SK-N-MC (cell line): ENCODE measurements around the gene EFNA2.

ENCODE experiments used
- DNase-seq: peaks from one replicate; pipeline ENCODE4 v3.0.0-alpha.2; 2011; ENCODE audit warnings: low read depth, low spot score
- H3K27ac ChIP-seq: fragments of 200-600 bp; sonication (generic); 2 replicates; pipeline ENCODE4 v1.5.1; 2016; ENCODE audit warnings: mixed run types
- H3K36me3 ChIP-seq: fragments of 200-600 bp; sonication (generic); 2 replicates; pipeline ENCODE4 v1.6.1; 2017; ENCODE audit warnings: antibody characterized with exemption, low read length, mixed read lengths; ENCODE audit not compliant: insufficient read depth
- H3K4me3 ChIP-seq: fragments of 200-600 bp; sonication (generic); 2 replicates; pipeline ENCODE4 v1.5.1; 2016
- H3K9ac ChIP-seq: fragments of 200-600 bp; sonication (generic); 2 replicates; pipeline ENCODE4 v1.8.0; 2017; ENCODE audit warnings: mixed run types, mixed read lengths; ENCODE audit not compliant: insufficient read length
- H3K9me3 ChIP-seq: fragments of 200-600 bp; sonication (generic); 2 replicates; pipeline ENCODE4 v1.6.1; 2017; ENCODE audit warnings: low read depth, mild to moderate bottlenecking, antibody characterized with exemption, low read length, moderate library complexity, mixed read lengths
- EZH2 ChIP-seq: fragments of 200-600 bp; sonication (generic); IDR thresholded peaks from one replicate; pipeline ENCODE4 v1.6.1; 2017; ENCODE audit warnings: antibody characterized with exemption
- FOXP2 ChIP-seq: optimal IDR thresholded peaks from 2 replicates; pipeline ENCODE3; 2011; ENCODE audit warnings: mild to moderate bottlenecking, moderate library complexity; ENCODE audit not compliant: insufficient read depth; ENCODE audit errors: extremely low read length, control extremely low read depth
- POLR2AphosphoS5 ChIP-seq: IDR thresholded peaks from 2 replicates; pipeline ENCODE4 v1.6.1; 2012; ENCODE audit warnings: mild to moderate bottlenecking, low read depth, low read length, borderline replicate concordance

Gene EFNA2

DNA sequence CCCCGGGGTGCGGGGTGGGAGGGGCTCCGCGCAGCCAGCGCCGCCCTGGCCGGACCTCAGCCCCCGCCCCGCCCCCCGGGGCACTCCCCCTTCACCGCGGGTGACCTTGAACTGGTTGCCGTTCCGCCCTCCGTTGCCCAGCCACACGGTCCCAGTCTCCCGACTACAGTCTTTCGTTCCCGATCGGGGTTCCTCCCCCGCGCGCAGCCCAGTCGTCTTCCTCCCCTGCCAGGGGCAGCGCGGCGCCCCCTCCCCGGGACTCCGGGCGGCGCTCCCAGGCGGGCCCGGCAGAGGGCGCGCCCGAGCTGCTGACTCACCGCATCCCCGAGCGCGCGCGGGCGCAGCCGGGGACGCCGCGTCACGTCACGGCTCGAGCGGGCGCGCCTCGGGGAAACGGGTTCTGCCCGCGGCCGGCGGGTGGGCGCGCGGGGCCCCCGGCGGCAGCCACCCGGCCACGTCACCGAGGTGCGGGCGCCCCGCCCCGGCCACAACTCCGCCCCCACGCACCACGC is 36.8 kb upstream of the EFNA2 start:
- H3K9ac ChIP-seq: peak overlapping the region; percentile 87
- no peaks in the 10 kb centered on the region for H3K9me3 ChIP-seq
- TF ChIP-seq EZH2 (no peak), FOXP2 (no peak), POLR2AphosphoS5 (no peak)
- no peak for DNase-seq
- peak overlapping the region; percentile 92 for H3K4me3 ChIP-seq
- peak overlapping the region; percentile 95 for H3K27ac ChIP-seq
- H3K36me3 ChIP-seq: peaks cover 22% of the 10 kb centered on the region

DNA sequence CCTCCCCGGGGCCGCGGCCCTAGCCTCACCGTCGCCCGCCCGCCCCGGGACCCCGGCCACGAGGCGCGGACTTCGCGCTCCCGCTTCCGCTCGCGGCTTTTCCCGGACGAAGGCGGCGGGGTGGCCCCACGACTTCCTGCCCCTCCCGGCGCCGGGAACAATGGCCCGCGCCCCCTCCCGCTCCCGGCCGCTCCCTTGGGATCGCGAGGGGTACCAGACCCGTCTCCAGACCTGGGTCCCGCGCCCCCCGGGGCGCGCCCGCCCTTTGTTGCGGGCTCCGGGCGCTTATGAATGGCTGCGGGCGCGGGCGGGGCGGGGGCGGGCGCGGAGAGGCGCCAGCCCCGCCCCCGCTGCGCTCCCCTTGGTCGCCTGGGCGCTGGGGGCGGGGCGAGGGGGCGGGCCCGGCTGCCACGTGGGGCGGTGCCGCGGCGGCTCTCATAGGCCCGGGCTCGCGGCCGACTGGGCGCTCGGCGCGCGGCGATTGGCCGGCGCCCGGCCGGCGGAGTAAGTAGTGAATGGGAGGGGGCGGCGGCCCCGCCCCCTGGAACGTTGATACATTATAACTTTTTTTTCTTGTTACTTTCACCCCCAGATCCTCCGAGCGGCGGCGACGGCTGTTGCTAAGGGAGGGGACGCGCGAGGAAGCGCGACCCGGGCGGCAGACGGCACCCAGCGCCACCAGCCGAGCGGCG is 36.2 kb upstream of the EFNA2 start:
- Histone ChIP-seq H3K27ac (peak overlapping the region; percentile 95), H3K9me3 (no peaks in the 10 kb centered on the region), H3K4me3 (peak overlapping the region; percentile 87), H3K9ac (peak overlapping the region; percentile 87), H3K36me3 (peaks cover 28% of the 10 kb centered on the region)
- TF ChIP-seq FOXP2: no peak
- peak; percentile 96 for TF ChIP-seq POLR2AphosphoS5
- no peak for DNase-seq

DNA sequence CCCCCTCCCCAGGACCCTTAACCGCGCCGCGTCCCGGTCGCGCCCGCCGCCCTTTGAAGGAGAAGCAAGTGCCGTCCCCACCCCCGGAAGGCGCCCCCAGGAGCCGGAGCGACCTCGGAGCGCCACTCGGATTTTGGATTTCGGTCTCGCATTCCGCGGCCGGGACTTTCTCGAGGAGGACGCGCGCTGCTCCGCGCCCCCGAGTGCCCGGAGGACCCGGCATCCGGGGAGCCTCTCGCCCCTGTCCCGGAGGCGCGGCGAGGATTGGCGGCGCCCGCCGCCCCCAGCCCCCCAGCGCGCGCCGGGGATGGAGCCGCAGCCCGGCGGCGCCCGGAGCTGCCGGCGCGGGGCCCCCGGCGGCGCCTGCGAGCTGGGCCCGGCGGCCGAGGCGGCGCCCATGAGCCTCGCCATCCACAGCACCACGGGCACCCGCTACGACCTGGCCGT is 35.7 kb upstream of the EFNA2 start:
- peak overlapping the region; percentile 81 for H3K9ac ChIP-seq
- peak overlapping the region; percentile 87 for H3K4me3 ChIP-seq
- H3K27ac ChIP-seq: peak overlapping the region; percentile 62; the same call in 1 of the 2 replicates
- peaks cover 33% of the 10 kb centered on the region for H3K36me3 ChIP-seq
- no peak for DNase-seq
- no peaks in the 10 kb centered on the region for H3K9me3 ChIP-seq
- TF ChIP-seq POLR2AphosphoS5 (no peak), FOXP2 (no peak), EZH2 (no peak)

DNA sequence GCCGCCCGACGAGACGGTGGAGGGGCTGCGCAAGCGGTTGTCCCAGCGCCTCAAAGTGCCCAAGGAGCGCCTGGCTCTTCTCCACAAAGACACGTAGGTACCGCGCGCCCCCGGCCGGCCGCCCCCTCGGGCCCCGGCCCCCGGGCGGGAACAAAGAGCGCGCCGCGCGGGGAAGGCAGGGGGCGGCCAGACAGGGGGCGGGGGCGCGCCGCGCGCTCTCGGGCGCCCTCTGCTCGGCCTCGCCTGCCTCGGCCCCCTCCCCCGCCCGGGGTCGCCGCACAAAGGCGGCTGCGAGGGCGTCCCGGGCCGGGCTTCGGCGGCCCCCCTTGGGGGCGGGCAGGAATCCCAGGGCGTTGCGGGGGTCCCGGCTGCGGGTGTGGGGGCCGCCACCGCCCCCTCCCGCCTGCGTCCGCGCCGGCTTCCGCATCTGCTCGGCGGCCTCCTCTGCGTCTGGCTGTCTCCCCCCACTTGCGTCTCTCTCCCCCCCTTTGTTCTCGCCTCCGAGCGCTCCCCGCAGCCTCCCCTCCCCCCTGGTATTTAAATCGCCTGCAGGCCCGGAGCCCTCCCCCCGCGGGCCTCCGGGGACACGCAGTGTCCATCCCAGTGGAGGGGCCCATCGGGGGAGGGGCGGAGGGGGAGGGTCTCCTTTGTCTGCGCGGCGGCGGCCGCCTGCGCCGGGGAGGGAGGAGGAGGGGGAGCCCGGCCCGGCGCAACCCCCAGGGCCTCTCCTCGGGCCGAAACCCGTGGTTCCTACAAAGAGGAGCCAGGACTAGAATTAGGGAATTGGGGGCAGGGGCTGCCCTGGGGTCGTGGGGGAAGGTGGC is 35.0 kb upstream of the EFNA2 start:
- Histone ChIP-seq H3K36me3 (peaks cover 40% of the 10 kb centered on the region), H3K9me3 (no peaks in the 10 kb centered on the region), H3K4me3 (peak overlapping the region; percentile 87), H3K27ac (peak overlapping the region; percentile 88), H3K9ac (peak overlapping the region; percentile 81)
- TF ChIP-seq FOXP2 (no peak), POLR2AphosphoS5 (no peak), EZH2 (no peak)
- no peak for DNase-seq

DNA sequence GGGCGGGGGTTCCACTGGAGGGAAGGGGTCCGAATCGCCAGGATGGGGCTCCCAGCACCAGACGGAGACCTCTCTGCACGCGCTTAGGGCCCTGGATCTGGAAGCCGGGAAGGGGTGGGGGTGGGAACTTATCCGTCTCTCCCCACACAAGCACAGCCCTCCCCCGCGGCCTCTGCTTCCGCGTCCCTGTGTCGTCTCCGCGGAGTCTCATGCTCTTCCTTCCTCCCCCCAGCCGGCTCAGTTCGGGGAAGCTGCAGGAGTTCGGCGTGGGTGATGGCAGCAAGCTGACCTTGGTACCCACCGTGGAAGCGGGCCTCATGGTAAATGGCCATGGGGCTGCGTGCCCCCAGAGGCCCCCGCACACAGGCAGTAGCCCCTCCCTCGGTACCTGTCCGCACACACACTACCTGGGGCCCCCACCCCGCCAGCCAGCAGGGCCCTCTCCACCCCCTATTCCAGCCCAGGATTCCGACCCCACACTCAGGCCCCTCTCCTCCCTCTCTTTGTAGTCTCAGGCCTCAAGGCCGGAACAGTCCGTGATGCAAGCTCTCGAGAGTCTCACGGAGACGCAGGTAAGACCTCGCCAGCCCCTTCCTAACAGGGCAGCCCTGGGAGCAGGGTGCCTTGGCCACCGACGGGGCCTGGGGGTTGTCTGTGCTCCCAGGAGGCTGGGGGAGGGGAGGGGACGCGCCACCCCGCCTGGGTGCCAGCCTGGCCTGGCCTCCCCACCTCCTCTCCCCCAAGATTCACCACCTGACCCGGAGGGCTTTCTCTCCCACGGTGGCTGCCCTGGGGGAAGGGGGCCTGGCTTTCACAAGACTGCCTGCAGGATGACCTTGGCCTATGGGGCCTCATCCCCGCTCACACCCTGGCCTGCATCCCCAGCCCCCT is 34.1 kb upstream of the EFNA2 start:
- Histone ChIP-seq H3K36me3 (peaks cover 46% of the 10 kb centered on the region), H3K4me3 (peak overlapping the region; percentile 87), H3K27ac (peak overlapping the region; percentile 88), H3K9me3 (no peaks in the 10 kb centered on the region), H3K9ac (peak overlapping the region; percentile 81)
- DNase-seq: no peak
- TF ChIP-seq FOXP2 (no peak), EZH2 (no peak), POLR2AphosphoS5 (no peak)

DNA sequence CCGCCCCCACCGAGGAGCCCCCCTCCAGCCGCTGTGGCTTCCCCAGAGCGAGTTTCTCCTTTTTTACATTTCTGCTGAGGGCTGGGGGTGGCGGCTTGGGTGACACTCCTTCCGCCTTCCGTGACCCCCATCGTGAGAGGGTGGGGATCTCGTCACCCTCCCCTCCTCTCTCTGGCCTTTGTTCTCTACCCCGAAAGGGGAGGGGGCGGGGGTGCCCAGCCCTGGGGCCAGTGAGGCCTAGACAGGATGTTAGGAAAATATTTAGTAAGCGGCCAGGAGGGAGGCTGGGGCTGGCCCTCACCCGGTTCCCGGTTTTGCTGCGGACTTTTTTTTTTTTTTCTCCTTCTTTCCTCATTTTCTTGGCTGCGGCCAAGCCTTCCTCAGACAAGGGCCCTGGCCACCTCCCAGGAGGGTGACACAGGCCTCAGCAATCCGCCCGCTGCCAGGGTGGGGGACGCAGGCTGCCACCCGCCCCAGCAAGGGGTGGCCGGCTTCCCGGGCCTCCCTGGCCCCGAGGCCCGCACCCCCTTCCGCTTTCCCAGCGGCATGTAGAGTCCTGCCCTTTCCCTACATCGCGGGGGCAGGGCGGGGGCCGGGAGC is 33.4 kb upstream of the EFNA2 start:
- peak overlapping the region; percentile 81 for H3K9ac ChIP-seq
- H3K9me3 ChIP-seq: no peaks in the 10 kb centered on the region
- peaks cover 52% of the 10 kb centered on the region for H3K36me3 ChIP-seq
- no peak; the same call in 1 of the 2 replicates for TF ChIP-seq POLR2AphosphoS5
- no peak for TF ChIP-seq FOXP2
- no peak for TF ChIP-seq EZH2
- DNase-seq: no peak
- H3K27ac ChIP-seq: peak overlapping the region; percentile 88
- peak overlapping the region; percentile 87 for H3K4me3 ChIP-seq

DNA sequence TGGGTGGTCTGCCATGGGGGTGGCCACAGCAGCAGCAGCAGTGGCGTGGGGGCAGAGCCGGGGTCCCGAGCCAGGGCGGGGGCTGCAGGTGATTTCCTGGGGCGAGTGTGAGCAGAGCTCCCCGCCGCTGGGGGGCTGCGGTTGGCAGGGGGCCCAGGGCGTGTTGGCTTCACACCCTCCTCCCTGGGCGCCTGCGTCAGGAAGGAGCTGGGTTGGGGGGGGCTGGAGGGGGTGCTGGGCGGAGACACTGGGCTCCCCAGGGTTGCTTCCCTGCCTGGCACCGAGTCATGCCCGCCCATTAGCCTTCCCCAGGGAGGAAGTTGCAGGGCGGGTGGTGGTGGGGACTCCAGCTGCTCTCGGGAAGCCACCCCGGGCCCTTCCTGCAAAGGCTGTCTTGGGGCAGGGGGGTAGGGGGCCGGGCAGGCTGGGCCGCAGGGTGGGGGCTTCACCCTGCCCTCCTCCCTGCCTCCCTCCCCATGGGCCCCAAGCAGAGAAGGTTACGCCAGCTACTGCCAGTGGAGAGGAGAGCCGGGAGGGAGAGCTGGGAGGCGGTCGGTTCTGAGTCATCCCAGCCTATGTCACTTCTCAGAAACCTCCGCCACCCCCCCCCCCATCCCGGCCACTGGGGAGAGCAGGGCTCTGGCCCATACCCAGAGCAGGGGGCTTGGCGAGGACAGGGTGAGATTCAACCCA is 32.7 kb upstream of the EFNA2 start:
- Histone ChIP-seq H3K9ac (peak overlapping the region; percentile 81), H3K9me3 (no peaks in the 10 kb centered on the region), H3K27ac (peak overlapping the region; percentile 88), H3K36me3 (peaks cover 56% of the 10 kb centered on the region), H3K4me3 (peak overlapping the region; percentile 87)
- DNase-seq: no peak
- TF ChIP-seq POLR2AphosphoS5: no peak; the same call in none of the 2 replicates
- TF ChIP-seq FOXP2: peak; percentile 65
